ENCODE results near the gene IZUMO3. TPM values are rescaled to one million over a fixed set of nuclear protein-coding genes. Genes with fewer than 3 reads are reported as not detected.

Gene IZUMO3
- total RNA-seq, 2 experiments from 2014 or later: not detected

- no peaks in the 10 kb centered on the region for H3K4me1 Mint-ChIP-seq (ENCODE audit: low read depth)
- no peak overlapping the region for H3K27ac Mint-ChIP-seq
- DNase-seq (no peak), ATAC-seq (no peak)
- H3K36me3 Mint-ChIP-seq (ENCODE audit: low read depth): no peaks in the 10 kb centered on the region
- ChIA-PET POLR2A (no interaction called here), CTCF (no interaction called here)
- TF ChIP-seq CTCF (IDR thresholded peaks at IDR 0.05): no peak
- intact Hi-C loops (cut with micrococcal nuclease): no loop called here
- H3K27me3 Mint-ChIP-seq: no peaks in the 10 kb centered on the region
- peaks cover 18% of the 10 kb centered on the region for H3K9me3 Mint-ChIP-seq
- no peak overlapping the region for H3K4me3 Mint-ChIP-seq
These were observed 41.2 kb downstream of the IZUMO3 start for GRCh38 chr9:24504521-24504920.

GRCh38 chr9:24502206-24502937, 43.3 kb downstream of the IZUMO3 start:
- Mint-ChIP-seq H3K4me3 (no peak overlapping the region), H3K9me3 (peaks cover 22% of the 10 kb centered on the region), H3K4me1 (ENCODE audit: low read depth) (no peaks in the 10 kb centered on the region), H3K27me3 (no peaks in the 10 kb centered on the region), H3K27ac (no peak overlapping the region), H3K36me3 (ENCODE audit: low read depth) (no peaks in the 10 kb centered on the region)
- POLR2A ChIA-PET: no interaction called here
- TF ChIP-seq CTCF (IDR thresholded peaks at IDR 0.05): no peak
- ATAC-seq (no peak), DNase-seq (no peak)
- CTCF ChIA-PET: interaction anchor here (0.7 kb wide), 1 partner anchor 1327 kb away, joined by 3 read pairs; no protein-coding TSS in a partner anchor
- intact Hi-C loops (cut with micrococcal nuclease): no loop called here

GRCh38 chr9:24500761-24501160, 44.9 kb downstream of the IZUMO3 start:
- intact Hi-C loops (cut with micrococcal nuclease): no loop called here
- no peaks in the 10 kb centered on the region for H3K4me1 Mint-ChIP-seq (ENCODE audit: low read depth)
- DNase-seq (no peak), ATAC-seq (no peak)
- no peaks in the 10 kb centered on the region for H3K27me3 Mint-ChIP-seq
- CTCF ChIA-PET: no interaction called here
- TF ChIP-seq CTCF (IDR thresholded peaks at IDR 0.05): no peak
- POLR2A ChIA-PET: no interaction called here
- H3K9me3 Mint-ChIP-seq: peaks cover 23% of the 10 kb centered on the region
- no peak overlapping the region for H3K4me3 Mint-ChIP-seq
- H3K27ac Mint-ChIP-seq: no peak overlapping the region
- H3K36me3 Mint-ChIP-seq (ENCODE audit: low read depth): no peaks in the 10 kb centered on the region

- DNase-seq (no peak), ATAC-seq (no peak)
- intact Hi-C loops (cut with micrococcal nuclease): no loop called here
- no peak for TF ChIP-seq CTCF (IDR thresholded peaks at IDR 0.05)
- Mint-ChIP-seq H3K27ac (no peak overlapping the region), H3K9me3 (peaks cover 22% of the 10 kb centered on the region), H3K36me3 (ENCODE audit: low read depth) (no peaks in the 10 kb centered on the region), H3K4me3 (no peak overlapping the region), H3K27me3 (no peaks in the 10 kb centered on the region), H3K4me1 (ENCODE audit: low read depth) (no peaks in the 10 kb centered on the region)
- CTCF ChIA-PET: no interaction called here
- POLR2A ChIA-PET: no interaction called here
These were observed 47.1 kb downstream of the IZUMO3 start for GRCh38 chr9:24498632-24499031.

GRCh38 chr9:24497671-24498070, 48.0 kb downstream of the IZUMO3 start:
- DNase-seq (no peak), ATAC-seq (no peak)
- no peak overlapping the region for H3K4me3 Mint-ChIP-seq
- CTCF ChIA-PET: no interaction called here
- H3K27ac Mint-ChIP-seq: no peak overlapping the region
- peaks cover 26% of the 10 kb centered on the region for H3K9me3 Mint-ChIP-seq
- H3K36me3 Mint-ChIP-seq (ENCODE audit: low read depth): no peaks in the 10 kb centered on the region
- intact Hi-C loops (cut with micrococcal nuclease): no loop called here
- POLR2A ChIA-PET: no interaction called here
- H3K4me1 Mint-ChIP-seq (ENCODE audit: low read depth): no peaks in the 10 kb centered on the region
- H3K27me3 Mint-ChIP-seq: no peaks in the 10 kb centered on the region
- TF ChIP-seq CTCF (IDR thresholded peaks at IDR 0.05): no peak

All from activated CD8-positive, alpha-beta T cell treated with anti-CD3 and anti-CD28 coated beads for 36 hours (primary cell).